SH-SY5Y (cell line): ENCODE measurements around the gene SSC5D.

ENCODE experiments used
- GATA2 ChIP-seq: IDR thresholded peaks from 2 replicates; pipeline ENCODE4 v1.6.1; 2011; ENCODE audit warnings: mild to moderate bottlenecking, low read depth, low read length
- GATA3 ChIP-seq: IDR thresholded peaks from 2 replicates; pipeline ENCODE4 v1.6.1; 2011; ENCODE audit warnings: low read depth, mild to moderate bottlenecking, low read length, moderate library complexity

DNA sequence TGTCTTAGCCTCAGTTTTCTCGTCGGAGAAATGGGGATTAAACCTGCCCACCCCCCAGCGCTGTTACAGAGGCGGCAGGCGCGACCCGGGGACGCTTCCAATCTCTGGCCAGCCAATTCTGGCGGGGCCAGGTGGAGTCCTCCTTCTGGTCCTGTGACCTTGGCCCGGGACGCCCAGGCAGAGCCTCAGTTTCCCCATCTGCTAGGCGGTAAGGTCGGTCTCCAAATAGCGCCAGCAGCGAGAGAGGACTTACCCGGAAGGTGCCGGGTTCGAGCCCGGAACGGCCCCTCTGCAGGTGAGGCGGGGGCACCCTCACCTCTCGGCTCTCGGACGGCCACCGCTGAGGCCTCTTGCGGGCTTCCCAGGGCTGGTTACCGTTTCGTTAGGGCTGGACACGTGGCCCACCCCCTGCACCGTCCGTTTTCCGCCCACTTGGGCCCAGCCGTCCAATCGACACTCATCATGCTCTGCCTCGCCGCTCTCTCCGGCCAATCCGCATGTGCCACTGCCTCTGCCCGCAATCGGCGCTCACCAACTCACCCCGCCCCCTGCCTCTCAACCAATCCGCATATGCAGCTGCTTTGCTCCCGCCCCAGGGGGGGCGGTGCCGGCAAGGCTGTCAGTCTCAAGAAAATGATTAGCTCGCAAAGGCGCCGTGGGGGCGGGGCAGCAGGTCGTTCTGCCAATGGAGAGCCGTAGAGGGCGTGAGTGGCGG, 26.8 kb upstream of the SSC5D start, which contains the start of gene ISOC2:
- TF ChIP-seq GATA2: no peak
- no peak for TF ChIP-seq GATA3
